SKM-1 (cell line): ENCODE results near the gene PTP4A2.
"Not testable (repeated sequence)": the region's sequence is repeated elsewhere in the genome, so short reads cannot be mapped to it uniquely, and the experiment has no call there.

Experiments
- DNase-seq: peaks from one replicate; lab custom pipeline; 2025; ENCODE audit not compliant: unreplicated experiment; lab: John Stamatoyannopoulos, UW

Gene PTP4A2

DNA sequence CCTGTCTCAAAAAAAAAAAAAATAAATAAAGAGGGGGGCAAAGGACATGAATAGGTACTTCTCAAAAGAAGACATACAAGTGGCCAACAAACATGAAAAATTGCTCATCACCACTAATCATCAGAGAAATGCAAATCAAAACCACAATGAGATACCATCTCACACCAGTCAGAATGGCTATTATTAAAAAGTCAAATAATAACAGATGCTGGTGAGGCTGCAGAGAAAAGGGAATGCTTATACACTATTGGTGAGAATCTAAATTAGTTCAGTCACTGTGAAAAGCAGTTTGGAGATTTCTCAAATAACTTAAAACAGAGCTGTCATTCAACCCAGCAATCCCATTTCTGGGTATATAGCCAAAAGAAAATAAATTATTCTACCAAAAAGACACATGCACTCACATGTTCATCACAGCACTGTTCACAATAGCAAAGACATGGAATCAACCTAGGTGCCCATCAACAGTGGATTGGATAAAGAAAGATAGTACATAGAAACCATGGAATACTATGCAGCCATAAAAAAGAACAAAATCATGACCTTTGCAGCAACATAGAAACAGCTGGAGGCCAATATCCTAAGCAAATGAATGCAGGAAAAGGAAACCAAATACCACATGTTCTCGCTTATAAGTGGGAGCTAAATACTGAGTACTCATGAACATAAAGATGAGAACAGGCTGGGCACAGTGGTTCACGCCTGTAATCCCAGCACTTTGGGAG is 42.5 kb downstream of the PTP4A2 start:
- not testable (repeated sequence) for DNase-seq

DNA sequence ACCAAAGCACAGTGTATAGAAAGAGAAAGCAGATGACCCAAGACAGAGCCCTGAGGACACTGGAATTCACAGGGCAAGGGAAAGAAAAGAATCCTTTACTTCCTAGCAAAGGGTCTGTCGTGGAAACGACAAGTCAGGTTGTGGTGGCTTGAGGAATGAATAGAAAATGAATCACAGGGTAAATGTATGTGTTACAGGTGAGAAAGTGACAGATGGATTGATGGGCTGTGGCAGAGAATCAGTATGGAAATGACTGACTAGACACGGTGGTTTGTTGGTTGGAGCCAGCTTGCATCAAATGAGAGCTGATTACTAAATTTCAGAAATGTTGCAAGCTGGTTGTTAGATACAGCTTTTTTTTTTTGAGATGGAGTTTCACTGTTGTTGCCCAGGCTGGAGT is 46.9 kb downstream of the PTP4A2 start:
- no peak for DNase-seq

DNA sequence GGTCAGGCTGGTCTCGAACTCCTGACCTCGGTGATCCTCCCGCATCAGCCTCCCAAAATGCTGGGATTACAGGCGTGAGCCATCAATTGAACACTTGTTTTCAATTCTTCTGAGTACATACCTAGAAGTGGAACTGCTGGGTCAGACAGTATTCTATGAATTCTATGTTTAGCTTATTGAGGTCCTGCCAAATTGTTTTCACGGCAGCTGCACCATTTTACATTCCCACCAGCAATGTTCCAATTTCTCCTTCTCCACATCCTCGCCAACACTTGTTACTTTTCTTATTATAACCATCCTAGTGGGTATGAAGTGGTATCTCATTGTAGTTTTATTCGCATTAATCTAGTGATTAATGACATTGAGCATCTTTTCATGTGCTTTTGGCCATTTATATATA is 49.9 kb downstream of the PTP4A2 start:
- no peak for DNase-seq

DNA sequence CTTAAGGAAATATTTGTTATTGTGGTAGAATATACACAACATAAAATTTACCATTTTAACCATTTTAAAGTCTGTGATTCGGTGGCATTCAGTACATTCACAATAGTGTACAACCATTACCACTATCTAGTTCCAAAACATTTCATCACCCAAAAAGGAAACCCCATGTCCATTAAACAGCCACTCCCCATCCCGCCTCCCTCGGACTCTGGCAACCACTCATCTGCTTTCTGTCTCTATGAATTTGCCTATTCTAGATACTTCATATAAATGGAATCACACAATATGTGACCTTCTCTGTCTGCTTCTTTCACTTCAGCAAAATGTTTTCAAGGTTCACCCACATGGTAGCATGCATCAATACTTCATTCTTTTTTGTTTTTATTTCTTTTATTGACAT is 51.3 kb downstream of the PTP4A2 start:
- no peak for DNase-seq

DNA sequence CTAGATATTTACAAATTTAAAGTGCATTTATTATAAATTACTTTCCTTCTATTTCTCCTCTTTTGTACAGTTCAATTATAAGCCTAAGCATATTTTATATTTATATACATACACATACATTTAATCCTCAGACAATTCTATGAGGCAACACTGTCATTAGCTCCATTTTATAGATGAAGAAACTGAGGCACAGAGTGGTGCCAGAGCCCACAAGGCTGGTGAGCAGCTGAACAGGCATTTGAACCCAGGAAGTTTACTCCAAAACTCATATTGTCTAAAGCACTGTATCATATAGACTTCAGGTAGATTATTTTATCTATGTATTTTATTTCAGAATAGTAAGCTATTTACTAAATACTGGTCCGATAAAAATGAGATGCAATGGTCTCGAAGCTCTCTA is 52.3 kb downstream of the PTP4A2 start:
- DNase-seq: no peak

DNA sequence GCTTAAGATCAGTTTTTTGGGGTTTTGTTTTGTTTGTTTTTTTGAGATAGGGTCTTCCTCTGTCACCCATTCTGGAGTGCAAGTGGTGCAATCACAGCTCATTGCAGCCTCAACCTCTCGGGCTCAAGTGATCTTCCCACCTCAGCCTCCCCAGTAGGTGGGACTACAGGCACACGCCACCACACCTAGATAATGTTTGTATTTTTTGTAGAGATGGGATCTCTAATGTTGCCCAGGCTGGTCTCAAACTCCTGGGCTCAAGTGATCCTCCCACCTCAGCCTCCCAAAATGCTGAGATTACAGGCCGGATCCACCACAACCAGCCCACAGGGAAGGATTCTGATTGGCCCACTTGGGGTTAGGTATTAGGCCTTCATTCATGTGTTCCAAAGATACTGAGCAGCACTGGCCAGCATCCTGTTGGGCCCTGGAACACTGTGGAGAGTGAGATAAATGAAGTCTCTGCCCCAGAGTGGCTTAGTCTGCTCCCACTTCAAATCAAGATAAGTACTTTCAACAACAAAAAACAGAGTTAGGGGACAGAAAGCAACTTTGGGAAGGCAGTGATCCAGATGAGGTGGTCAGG is 54.7 kb downstream of the PTP4A2 start:
- no peak for DNase-seq

DNA sequence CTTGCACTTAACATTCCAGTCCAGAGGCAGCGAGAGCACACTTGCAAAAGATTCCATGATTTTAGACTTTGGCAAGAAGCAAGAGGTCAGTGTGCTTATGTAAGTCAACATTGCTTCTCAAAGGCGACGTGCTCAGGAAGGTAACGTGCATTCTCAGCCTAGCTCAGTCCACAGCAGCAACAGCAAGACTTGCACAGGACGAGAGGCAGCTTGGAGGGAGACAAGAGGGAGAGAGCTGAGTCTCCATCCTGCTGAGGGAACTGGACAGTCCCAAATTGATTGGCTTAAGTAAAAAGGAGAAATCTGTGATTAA is 56.5 kb downstream of the PTP4A2 start:
- no peak for DNase-seq

DNA sequence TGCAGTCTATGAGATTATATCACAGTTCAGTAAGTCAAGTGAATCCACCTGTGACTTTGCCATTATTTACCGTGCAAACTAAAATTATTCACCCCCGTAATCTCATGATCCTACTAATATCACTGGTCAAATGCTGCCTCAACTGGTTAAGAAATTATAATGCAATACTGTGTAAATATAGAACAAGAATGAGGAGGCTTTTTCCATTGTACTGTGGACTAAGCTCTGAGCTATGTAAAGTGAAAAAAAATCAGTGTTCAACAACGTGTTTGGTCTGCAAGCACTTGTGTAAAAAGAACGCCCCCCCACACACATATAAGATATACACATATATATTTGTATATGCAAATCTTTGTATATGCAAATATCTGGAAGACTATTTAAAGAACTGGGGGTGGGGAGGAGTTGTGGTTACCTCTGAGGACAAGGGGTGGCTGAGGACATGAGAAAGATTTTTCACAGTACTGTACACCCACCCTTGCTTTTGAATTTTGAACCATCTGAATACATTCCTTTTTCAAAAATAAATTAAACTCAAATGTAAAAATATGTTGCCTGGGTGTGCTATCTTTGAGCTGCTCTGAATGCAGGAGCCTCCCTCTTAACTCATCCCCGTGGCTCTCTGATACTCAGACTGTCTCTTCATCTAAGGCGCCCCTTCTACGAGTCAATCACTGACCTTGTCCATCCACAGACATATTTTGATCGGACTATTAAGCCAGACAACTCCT is 57.0 kb downstream of the PTP4A2 start:
- no peak for DNase-seq

DNA sequence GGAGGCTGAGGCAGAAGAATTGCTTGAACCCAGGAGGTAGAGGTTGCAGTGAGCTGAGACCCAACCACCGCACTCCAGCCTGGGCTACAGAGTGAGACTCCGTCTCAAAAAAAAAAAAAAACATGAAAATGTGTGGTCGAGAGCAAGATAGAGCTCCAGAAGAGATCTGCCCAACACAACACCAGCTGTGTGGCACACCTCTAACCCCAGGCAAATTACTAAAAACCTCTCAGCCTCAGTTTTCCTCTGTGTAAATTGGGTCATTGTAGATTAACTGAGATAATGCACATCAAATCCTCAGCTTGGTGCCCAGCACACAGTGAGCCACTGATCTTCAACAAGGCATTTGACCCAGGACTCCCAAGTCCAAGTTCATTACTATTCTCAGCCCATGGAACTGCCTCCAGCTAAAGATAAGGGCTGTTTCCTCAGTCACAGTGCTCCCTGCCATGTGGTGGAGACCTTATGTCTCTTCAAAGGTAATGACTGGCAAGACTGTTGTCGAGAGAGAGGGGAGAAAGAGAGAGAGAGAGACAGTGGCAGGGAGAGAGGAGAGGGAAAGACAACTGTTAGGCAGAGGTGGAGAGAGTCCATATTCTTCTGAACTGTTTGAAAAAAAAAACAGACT is 58.1 kb downstream of the PTP4A2 start:
- DNase-seq: no peak

DNA sequence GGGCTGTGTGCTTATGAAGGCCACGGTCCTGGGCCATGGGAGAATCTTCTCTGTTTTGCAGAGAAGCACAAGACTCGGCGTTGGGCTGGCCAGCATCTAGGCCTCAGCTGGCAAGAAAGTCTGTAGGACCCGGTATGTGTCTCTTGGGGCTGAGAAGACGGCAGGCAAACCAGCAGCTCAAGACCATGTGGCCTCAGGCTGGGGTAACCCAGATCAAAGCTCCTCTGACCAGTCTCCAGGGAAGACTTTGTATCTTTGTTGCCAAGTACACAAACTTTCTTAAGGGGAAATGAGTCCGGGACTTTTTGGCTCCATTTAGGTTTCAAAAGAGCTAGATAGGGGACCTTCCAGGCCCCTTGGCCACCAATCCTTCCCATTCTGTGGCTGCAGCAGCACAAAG is 60.1 kb downstream of the PTP4A2 start:
- no peak for DNase-seq

DNA sequence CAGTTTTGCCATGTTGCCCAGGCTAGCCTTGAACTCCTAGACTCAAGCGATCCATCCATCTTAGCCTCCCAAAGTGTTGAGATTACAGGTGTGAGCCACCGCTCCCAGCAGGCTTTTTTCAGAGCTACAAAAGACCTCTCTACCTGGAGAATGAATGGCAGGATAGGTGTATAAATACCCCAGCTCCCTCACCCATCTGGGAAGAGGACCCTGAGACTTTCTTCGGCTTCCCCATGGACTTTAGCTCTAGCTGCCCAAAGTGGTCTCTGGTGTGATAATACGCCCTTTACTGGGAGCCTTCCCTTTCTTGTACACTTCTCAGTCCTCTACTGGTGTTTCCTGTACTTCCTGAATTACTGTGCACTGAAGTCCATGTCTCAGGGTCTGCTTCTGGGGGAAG is 60.6 kb downstream of the PTP4A2 start:
- no peak for DNase-seq

DNA sequence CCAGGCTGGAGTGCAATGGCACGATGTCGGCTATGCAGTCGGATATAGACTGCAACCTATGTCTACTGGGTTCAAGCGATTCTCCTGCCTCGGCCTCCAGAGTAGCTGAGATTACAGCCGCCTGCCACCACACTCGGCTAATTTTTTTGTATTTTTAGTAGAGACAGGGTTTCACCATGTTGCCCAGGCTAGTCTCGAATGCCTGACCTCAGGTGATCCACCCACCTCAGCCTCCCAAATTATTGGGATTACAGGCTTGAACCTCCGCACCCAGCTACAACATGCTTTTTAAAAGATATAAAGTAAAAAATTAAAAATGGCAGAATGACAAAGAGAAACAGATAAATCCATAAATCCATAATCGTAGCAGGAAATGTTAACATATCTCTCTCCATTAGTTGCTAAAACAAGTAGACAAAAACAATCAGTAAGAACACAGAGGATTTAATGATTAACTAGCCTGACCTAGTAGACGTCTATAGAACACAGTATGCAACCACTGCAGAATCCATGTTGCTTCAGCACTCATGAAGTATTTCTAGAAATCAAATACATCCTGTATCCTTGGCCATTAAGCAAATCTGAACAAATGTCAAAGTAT is 62.4 kb downstream of the PTP4A2 start:
- no peak for DNase-seq

DNA sequence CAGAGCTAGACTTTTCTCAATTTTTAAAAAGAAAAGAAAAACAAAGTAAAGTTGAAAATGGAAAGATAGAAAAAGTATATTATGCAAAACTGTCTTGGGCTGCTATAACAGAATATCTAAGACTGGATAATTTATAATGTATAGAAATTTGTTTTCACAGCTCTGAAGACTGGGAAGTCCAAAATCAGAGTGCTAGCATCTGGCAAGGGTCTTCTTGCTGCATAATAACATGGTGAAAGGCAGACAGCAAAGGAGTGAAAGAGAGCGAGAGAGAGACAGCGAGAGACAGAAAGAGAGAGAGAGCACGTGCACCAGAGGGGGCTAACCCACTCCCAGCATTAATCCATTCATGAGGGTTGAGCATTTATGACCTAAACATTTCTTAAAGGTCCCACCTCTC is 63.2 kb downstream of the PTP4A2 start:
- DNase-seq: no peak

DNA sequence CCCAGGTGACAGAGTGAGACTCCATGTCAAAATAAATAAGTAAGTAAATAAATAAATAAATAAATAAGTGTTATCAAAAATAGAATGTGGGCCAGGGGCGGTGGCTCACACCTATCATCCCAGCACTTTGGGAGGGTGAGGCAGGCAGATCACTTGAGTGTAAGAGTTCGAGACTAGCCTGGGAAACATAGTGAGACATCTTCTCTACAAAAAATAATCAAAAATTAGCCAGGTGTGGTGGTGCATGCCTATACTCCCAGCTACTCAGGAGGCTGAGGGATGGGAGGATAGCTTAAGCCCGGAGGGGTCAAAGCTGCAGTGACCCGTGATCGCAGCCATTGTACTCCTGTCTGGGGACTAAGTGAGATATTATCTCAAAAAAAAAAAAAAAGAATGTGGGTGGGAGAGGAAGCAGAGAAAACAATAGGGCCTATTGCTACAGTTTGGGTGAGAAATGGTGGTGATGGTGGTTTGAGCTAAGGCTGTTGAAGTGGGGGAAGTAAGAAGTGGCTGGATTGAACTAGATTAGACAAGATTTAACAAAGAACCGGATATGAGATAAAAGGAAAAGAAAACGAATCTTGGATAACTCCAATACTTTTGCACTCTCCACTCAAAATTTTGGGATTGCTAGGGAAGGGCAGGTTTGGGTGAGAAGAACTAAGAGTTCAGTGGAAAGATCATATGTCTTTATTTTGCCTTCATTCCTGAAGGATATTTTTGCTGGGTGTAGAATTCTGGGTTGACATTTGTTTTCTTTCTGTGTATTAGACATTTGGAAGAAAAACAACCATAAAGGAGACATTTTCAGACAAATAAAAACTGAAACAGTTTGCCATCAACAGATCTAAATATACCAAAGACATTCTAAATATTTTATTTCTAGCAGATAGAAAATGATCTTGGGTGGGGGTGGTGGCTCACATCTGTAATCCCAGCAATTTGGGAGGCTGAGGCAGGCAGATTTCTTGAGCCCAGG is 65.2 kb downstream of the PTP4A2 start:
- no peak for DNase-seq

DNA sequence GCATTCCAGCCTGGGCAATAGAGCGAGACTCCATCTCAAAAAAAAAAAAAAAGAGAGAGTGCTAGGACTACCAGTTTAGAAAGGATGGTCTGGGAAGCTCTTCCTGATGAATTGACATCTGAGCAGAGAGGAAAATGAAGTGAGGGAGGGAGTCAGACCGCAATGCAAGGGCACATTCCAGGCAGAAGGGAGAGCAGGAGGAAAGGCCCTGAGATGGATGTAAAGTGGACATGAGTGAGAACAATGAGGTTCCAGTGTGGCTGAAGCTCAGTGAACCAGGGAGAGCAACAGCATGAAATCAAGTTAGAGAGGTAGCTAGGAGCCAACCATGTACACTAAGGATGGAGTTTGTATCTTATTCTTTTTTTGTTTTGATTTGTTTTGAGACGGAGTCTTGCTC is 66.5 kb downstream of the PTP4A2 start:
- DNase-seq: no peak

DNA sequence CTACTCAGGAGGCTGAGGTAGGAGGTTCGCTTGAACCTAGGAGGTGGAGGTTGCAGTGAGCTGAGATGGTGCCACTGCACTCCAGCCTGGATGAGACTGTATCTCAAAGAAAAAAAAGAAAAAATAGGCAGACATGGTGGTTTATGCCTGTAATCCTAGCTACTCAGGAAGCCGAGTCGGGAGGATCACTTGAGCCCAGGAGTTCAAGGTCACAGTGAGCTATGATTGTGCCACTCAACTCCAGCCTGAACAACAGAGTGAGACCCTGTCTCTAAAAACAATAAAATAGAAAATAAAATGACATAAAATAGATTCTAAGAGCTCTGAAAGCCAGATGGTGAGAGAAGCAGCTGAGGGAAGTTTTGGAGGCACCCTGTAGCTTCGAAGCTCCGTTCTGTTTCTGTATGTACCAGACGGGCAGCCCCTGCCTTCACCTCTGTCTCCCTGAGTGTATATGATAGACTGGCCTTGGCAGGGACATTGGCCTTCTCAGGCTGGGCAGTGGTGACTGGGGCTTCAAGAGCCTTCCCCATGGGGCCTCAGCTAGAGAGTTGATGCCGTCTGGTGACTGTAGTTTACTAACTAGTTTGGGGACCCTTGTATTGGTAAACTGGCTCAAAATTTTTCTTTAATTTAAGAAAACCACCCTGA is 68.0 kb downstream of the PTP4A2 start:
- DNase-seq: no peak

DNA sequence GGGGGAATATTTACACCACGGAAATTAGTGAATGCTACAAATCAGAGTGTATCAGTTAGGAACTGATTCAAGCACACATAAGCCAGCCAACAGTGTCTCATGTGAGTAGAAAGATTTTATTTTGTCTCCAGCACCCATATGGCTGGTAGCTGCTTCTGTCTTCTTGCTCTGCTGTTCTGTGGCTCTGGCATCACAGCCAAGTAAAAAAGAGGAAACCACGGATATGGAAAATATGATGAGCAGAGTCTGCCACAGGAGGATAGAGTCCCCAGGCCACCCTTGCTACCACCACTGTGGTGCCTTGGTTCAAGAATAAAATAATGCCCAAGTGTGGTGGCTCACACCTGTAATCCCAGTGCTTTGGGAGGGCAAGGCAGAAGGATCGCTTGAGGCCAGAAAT is 68.7 kb downstream of the PTP4A2 start:
- peak; percentile 6 for DNase-seq

DNA sequence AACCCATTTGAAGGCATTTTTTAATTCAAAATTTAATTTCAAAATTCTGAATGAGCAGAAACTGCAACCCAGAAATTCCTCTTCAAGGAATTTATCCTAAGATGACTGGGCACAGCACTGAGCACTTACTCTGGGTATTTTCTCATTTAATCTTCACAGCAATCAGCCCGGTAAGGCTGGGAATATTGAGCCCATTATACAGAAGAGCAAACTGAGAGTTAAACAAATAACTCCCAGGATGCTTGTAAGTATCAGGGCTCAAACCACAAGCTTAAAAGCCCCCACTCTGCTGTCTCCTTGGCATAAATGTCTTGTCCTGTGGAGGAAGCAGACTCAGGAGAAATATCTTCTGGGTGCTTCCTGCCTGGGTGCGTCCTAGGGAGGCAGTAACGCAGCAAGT is 69.3 kb downstream of the PTP4A2 start:
- DNase-seq: no peak

DNA sequence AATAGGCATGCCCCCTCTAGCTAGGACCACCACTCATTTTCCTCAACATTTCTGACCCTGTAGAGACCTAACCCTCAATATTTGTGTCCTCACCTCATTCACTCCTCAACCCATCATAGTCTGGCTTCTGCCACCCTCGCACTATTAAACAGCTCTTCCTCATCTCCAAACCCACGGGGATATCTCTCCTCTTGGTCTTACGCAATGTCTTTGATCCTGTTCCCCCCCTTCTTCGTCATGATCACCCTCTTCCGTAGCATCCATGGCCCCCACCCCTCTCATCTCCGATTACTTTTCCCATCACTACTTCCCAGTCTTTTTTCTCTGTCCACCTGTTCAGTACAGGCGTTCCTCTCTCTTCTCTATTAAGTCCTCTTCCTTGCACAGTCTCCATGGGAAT is 70.6 kb downstream of the PTP4A2 start:
- no peak for DNase-seq

DNA sequence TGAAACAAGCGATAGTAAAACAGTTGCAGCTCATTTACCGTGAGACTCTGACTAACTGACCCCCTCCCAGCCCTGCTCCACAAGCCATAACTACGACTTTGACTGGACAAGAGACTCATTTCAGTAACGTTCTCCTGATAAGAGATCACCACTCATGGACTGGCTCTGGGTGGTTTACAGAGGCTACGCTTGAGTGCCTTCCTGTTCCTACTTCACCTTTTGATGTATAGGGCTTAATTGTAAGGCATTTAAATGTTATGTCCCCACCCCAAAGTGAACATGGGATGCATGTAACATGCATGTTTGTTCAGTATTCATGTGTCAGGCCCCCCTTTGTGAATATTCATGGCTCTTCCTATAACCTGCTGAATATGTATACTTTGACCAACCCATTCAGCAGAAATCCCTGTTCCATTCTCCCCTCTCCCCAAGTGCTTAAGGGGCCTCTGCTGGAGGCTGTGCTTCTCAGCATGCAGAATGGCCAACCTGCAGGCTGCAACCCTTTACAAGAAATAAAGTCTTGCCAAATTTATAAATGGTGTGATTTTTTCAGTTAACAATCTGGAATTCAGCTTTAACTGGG is 71.6 kb downstream of the PTP4A2 start:
- no peak for DNase-seq
